Motor neuron (in vitro differentiated cells): ENCODE measurements around the gene PRAMEF10. TPM values are rescaled to one million over a fixed set of nuclear protein-coding genes. Genes with fewer than 3 reads are reported as not detected.
"Not testable (repeated sequence)": the region's sequence is repeated elsewhere in the genome, so short reads cannot be mapped to it uniquely, and the experiment has no call there.

ENCODE experiments used
- ATAC-seq, 8 experiments: fragments of 200-7000 bp; cut with Tn5 transposase; replicated peaks in 6 of 8; 2 replicates each; pipeline ENCODE4 v1.8.0; 2021; ENCODE audit warnings: mild to moderate bottlenecking in 8 of 8, moderate library complexity in 8 of 8
- H3K27ac ChIP-seq, 2 donors: fragments of 250-450 bp; sonication (Bioruptor Pico); 2 replicates each; pipeline ENCODE4 v1.9.0; 2021; ENCODE audit warnings: antibody characterized with exemption in 2 of 2, mild to moderate bottlenecking in 2 of 2, moderate library complexity in 1 of 2
- H3K4me1 ChIP-seq, 2 donors: fragments of 250-450 bp; sonication (Bioruptor Pico); replicated peaks in 1 of 2; 2 replicates each; pipeline ENCODE4 v1.6.1; 2021; ENCODE audit warnings: antibody characterized with exemption in 2 of 2, mild to moderate bottlenecking in 2 of 2, moderate library complexity in 1 of 2
- H3K4me3 ChIP-seq, 5 donors: fragments of 250-450 bp; sonication (Bioruptor Pico); 2 replicates each; pipeline ENCODE4 v1.9.0; 2021; ENCODE audit warnings: antibody characterized with exemption in 5 of 5, mild to moderate bottlenecking in 5 of 5, moderate library complexity in 4 of 5
- WGBS, 10 experiments: fragments of 450-650 bp; shearing (Covaris generic); methylation state at CpG; one replicate each; pipeline ENCODE4 v1.0.0; 2022; 5-methylcytosine and 5-hydroxymethylcytosine counted together
- in situ Hi-C, 9 experiments: fragments of 400-800 bp; cut with MboI; loops; one replicate each; pipeline ENCODE4 v1.15.0; 2021; ENCODE audit warnings: low sequenced_read_pairs in 9 of 9, low pct_unique_long_range_greater_than_20kb in 2 of 9; ENCODE audit not compliant: unreplicated experiment in 9 of 9
- total RNA-seq, 8 experiments: library from RNA; unstranded; fragments of 300-600 nt; gene quantifications; 2 replicates each; pipeline versions ENCODE4 v1.2.3 to v1.2.4, GENCODE V29; 2022

The PRAMEF10 gene, protein sequence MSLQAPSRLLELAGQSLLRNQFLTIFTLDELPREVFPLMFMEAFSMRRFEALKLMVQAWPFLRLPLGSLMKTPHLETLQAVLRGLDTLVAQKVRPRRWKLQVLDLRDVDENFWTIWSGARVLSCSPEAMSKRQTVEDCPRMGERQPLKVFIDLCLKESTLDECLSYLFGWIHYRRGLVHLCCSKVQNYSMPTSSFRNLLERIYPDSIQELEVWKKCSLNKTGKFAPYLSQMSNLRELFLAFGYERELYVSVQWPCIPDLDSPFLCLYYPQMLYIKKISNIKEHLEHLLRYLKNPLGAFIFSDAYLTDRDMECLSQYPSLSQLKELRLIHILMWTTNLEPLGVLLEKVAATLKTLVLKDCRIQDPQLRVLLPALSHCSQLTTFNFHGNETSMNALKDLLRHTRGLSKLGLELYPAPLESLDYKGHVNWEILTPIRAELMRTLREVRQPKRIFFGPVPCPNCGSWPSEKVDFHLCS
- total RNA-seq, result under 1 TPM in 1 of 8 experiments, not detected in 7; 0.57 TPM

DNA sequence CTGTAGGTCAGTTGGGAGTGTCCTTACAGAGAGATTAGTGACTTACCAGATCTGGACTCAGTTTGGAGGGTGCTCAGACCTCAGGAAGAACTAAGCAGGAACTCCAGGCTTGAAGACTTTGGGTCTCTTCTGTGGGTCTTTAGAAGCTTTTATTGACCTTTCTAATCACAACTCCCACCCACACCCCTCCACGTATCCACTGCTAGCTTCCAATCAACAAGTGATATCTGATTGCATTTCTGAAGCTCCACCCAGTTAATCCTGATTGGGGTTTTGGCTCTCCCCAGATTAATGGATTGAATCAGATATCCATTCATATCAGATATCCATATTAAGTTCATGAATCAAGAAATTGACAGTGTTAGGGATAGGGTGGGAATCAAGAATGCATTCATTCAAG, at the start of gene PRAMEF10:
Gene PRAMEF10, minus strand, starts transcription at position 101 of the 400 bp plus-strand sequence. CDS start 2,423 bp downstream, outside the sequence.
- in situ Hi-C loops, H3K4me1 ChIP-seq, H3K4me3 ChIP-seq, H3K27ac ChIP-seq, ATAC-seq: not testable (repeated sequence)
- no CpG with 5 or more reads among the region's 1 CpG for WGBS, 10 experiments

DNA sequence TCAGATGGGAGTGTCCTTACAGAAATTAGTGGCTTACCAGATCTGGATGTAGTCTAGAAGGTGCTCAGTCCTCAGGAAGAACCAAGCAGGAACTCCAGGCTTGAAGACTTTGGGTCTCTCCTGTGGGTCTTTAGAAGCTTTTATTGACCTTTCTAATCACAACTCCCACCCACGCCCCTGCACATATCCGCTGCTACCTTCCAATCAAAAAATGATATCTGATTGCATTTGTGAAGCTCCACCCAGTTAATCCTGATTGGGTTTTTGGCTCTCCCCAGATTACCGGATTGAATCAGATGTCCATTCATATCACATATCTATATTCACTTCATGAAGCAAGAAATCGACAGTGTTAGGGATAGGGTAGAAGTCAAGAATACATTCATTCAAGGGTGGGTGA, 49.4 kb upstream of the PRAMEF10 start, which contains the start of gene PRAMEF6:
Gene PRAMEF6, minus strand, starts transcription at position 101 of the 400 bp plus-strand sequence. CDS start 5,062 bp downstream, outside the sequence.
- WGBS, 10 experiments, result no CpG with 5 or more reads among the region's 4 CpGs
- H3K4me1 ChIP-seq, H3K27ac ChIP-seq, in situ Hi-C loops, H3K4me3 ChIP-seq, ATAC-seq: not testable (repeated sequence)

DNA sequence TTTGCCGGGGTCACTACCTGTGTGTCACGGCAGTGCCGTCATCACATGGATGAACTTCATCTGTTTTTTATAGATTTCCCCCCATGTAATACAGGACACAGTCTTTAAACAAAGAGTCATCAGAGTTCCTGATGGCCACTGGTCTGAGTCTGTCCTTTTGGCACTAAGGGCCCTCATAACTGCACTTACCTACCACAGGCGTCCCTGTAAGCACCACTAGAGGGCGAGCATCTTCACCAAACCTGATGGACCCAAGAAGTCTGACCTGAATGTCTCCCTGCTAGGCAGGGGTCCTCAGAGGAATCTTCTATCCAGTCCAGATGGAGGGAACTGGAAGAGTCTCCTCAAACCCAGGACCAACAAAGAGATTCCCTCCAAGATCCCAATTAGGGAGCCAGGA, 26.3 kb upstream of the PRAMEF10 start:
- ATAC-seq, result peak in 1 of 8 experiments; percentile 50
- in situ Hi-C loops, H3K4me3 ChIP-seq, H3K27ac ChIP-seq, H3K4me1 ChIP-seq: not testable (repeated sequence)
- no CpG with 5 or more reads among the region's 5 CpGs for WGBS, 10 experiments

DNA sequence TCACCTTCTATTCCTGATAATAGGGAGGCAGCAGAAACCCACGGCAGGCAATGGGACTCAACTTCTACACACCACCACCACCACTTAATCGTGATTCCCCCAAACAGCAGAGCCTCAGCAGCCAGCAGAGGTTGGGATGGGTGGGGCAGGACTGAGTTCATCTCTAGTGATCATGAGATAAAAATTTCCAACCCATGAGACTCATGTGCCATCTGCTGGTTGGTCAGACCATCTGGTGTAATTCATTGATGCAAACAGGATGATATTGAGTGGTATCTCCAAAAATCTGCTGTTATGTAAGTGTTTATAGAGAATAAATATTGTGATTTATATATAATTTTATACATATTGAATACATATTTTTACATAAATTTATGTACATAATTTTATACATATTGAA, 23.7 kb upstream of the PRAMEF10 start:
- 0% methylated on average over 1 of the region's 2 CpGs; no CpG with 5 or more reads in 9 of the 10 experiments for WGBS, 10 experiments
- H3K4me1 ChIP-seq, in situ Hi-C loops, H3K27ac ChIP-seq, H3K4me3 ChIP-seq: not testable (repeated sequence)
- peak in 3 of 8 experiments; percentile 67 to 81 (median 80) for ATAC-seq

DNA sequence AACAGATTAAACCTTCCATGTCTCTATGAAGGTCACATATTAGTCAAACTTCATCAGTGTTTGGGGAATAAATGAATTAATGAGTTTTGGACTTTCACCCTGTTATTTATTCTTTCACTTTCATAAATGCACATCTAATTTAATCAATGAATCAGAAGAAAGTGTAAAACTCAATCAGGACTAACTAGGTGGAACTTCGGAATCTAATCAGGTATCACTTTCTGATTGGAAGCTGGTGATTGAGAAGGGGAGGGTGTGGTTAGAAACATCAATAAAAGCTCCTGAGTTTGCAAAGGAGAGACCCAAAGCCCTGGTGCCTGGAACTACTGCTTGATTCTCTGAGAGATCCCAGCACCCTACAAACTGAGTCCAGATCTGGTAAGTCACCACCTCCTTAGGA, 18.2 kb upstream of the PRAMEF10 start, which contains the start of gene PRAMEF7:
Gene PRAMEF7, plus strand, starts transcription at position 301 of the 400 bp plus-strand sequence. CDS start 1,083 bp downstream, outside the sequence.
- in situ Hi-C loops, H3K4me1 ChIP-seq, H3K27ac ChIP-seq, H3K4me3 ChIP-seq, ATAC-seq: not testable (repeated sequence)
- WGBS, 10 experiments, result no CpG with 5 or more reads among the region's 1 CpG

DNA sequence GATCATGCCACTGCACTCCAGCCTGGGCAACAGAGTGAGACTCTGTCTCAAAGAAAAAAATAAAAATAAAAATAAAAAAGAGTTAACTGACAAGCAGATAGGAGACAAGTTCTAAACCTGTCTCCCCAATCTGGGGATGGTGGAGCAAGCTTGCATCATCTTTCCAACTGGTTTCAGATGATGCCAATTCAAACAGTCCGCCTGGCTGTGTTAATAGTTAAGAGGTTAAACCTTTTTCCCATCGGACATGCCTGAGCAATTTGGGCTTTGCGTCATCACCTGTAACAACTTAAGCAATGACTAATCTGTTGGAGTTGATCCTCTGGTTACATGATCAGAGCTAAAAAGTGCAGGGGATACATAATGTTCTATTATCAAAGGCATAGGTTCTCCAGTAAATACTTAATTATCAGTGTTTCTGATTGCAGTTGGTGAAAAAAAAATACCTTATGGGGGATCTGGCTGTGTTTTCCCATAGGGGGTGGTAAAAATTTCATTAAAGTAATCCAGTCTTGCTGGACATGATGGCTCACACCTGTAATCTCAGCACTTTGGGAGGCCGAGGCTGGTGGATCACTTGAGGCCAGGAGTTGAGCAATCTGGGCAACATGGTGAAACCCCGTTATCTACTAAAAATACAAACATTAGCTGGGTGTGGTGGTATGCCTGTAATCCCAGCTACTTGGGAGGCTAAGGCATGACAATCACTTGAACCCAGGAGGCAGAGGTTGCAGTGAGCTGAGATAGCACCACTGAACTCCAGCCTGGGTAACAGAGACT, 5.9 kb upstream of the PRAMEF10 start:
- in situ Hi-C loops, H3K4me3 ChIP-seq, ATAC-seq, H3K4me1 ChIP-seq, H3K27ac ChIP-seq: not testable (repeated sequence)
- no CpG with 5 or more reads among the region's 5 CpGs for WGBS, 10 experiments

DNA sequence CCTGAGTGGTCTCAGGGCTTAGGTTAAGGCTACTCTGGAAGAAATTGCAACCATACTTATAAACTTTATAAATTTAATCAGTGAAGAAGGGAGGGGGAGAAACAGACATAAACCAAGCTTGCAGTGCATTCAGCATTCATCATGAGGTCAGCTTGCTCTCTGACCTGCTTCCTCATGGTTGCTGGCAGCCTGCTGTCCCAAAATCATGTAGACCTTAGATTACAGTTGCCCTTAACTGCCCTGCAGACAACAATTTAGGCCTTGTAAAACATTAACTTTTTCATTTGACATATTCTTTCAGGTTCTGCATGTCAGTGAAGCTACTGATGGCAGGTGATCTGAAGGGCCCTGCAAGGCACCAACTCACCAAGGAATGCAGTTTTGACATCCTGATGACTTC, 1.1 kb upstream of the PRAMEF10 start:
- H3K4me1 ChIP-seq, ATAC-seq, in situ Hi-C loops, H3K4me3 ChIP-seq, H3K27ac ChIP-seq: not testable (repeated sequence)

DNA sequence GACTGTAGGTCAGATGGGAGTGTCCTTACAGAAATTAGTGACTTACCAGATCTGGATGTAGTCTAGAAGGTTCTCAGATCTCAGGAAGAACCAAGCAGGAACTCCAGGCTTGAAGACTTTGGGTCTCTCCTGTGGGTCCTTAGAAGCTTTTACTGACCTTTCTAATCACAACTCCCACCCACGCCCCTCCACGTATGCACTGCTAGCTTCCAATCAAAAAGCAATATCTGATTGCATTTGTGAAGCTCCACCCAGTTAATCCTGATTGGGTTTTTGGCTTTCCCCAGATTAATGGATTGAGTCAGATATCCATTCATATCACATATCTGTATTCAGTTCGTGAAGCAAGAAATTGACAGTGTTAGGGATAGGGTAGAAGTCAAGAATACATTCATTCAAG, 12.0 kb downstream of the PRAMEF10 start, which contains the start of gene PRAMEF4:
Gene PRAMEF4, minus strand, starts transcription at position 101 of the 400 bp plus-strand sequence. CDS start 2,807 bp downstream, outside the sequence.
- ATAC-seq, in situ Hi-C loops, H3K27ac ChIP-seq, H3K4me3 ChIP-seq, H3K4me1 ChIP-seq: not testable (repeated sequence)
- no CpG with 5 or more reads among the region's 3 CpGs for WGBS, 10 experiments

DNA sequence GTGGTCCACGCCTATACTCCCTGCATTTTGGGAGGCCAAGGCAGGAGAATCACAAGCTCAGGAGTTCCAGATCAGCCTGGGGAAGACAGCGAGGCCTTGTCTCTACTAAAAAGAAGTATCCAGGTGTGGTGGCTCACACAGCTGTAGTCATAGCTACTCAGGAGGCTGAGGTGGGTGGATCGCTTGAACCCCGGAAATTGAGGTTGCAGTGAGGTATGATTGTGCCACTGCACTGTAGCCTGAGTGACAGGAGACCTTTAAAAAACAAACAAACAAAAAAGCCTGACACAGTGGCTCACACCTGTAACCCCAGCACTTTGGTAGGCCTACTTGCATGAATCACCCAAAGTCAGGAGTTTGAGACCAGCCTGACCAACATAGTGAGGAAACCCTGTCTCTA, 19.6 kb downstream of the PRAMEF10 start:
- H3K4me1 ChIP-seq, H3K4me3 ChIP-seq, ATAC-seq, H3K27ac ChIP-seq, in situ Hi-C loops: not testable (repeated sequence)
- no CpG with 5 or more reads among the region's 4 CpGs for WGBS, 10 experiments

DNA sequence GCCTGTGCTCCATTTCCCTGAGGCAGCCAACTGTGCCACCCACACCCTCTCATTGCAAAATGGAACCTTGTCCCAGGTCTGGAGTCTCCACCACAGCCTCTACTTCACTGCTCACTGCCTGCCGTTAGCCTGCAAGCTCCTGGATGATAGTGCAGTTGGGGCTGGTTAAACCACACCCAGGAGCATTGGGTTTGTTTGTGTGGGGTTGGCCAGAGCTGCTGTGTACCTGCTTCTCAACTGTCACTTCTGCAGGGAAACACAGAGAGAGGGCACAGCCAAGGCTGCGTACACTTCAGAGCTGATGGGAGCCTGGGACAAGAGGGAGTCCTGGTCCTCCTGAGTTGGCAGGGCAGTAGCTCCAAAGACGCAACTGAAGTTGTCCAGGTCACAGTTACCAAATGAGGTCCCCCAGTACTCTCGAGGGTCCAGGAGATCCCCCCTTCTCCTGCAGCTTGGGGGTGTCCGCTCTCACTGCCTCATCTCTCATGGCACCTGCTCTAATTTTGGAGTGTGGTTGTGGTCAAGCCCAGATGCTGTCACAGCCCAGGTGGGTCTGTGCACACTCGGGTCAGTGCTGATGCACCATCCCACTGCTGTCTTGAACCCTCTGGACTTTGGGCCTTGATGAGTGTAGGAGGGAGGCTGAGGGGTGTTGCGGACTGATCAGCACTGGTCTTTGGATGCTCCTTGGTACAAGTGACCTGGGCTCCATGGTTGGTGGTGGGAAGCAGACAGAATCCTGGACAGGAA, 34.8 kb downstream of the PRAMEF10 start:
- H3K4me3 ChIP-seq, H3K27ac ChIP-seq, in situ Hi-C loops, H3K4me1 ChIP-seq, ATAC-seq: not testable (repeated sequence)
- WGBS, 10 experiments, result 13 to 40% methylated on average over 1 of the region's 7 CpGs; no CpG with 5 or more reads in 8 of the 10 experiments

DNA sequence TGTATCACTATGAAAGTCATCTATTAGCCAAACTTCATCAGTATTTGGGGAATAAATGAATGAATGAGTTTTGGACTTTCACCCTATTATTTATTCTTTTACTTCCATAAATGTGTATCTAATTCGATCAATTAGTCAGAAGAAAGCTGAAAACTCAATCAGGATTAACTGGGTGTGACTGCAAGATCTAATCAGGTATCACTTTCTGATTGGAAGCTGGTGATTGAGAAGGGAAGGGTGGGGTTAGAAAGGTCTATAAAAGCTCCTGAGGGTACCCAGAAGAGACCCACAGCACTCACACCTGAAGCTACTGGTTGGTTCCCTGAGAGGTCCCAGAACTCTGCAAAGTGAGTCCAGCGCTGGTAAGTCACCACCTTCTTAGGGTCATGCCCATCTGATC, 41.3 kb downstream of the PRAMEF10 start, which contains the start of gene PRAMEF2:
Gene PRAMEF2, plus strand, starts transcription at position 301 of the 400 bp plus-strand sequence. CDS start 1,924 bp downstream, outside the sequence.
- WGBS, 10 experiments, result no CpG with 5 or more reads among the region's 2 CpGs
- H3K4me3 ChIP-seq, in situ Hi-C loops, ATAC-seq, H3K4me1 ChIP-seq, H3K27ac ChIP-seq: not testable (repeated sequence)

DNA sequence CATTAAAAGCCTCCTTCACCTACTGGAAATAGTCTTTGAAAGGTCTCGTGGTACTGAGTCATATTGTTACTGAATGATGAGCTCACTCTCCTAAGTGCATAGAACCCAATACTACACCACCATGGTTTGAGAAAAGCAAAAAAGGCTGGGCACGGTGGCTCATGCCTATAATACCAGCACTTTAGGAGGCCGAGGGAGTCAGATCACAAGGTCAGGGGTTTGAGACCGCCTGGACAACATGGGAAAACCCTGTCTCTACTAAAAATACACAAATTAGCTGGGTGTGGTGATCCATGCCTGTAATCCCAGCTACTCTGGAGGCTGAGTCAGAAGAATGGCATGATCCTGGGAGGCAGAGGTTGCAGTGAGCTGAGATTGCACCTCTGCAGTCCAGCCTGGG, 46.3 kb downstream of the PRAMEF10 start:
- ATAC-seq, result peak in 3 of 8 experiments; percentile 33 to 93 (median 45)
- WGBS, 10 experiments, result 6 to 29% (median 17%) methylated on average over 1 to 4 of the region's 4 CpGs; no CpG with 5 or more reads in 4 of the 10 experiments
- in situ Hi-C loops, result no loop called here

More for the DNA sequence above, 46.3 kb downstream of the PRAMEF10 start:
- no peak overlapping the region for H3K27ac ChIP-seq
- no peak overlapping the region for H3K4me3 ChIP-seq
- H3K4me1 ChIP-seq, result no peaks in the 10 kb centered on the region
